ENCODE data around the gene HOATZ. TPM values are rescaled to one million over a fixed set of nuclear protein-coding genes. Genes with fewer than 3 reads are reported as not detected.

HOATZ gene
- total RNA-seq, 3 donors from 2014 or later, result not detected

DNA sequence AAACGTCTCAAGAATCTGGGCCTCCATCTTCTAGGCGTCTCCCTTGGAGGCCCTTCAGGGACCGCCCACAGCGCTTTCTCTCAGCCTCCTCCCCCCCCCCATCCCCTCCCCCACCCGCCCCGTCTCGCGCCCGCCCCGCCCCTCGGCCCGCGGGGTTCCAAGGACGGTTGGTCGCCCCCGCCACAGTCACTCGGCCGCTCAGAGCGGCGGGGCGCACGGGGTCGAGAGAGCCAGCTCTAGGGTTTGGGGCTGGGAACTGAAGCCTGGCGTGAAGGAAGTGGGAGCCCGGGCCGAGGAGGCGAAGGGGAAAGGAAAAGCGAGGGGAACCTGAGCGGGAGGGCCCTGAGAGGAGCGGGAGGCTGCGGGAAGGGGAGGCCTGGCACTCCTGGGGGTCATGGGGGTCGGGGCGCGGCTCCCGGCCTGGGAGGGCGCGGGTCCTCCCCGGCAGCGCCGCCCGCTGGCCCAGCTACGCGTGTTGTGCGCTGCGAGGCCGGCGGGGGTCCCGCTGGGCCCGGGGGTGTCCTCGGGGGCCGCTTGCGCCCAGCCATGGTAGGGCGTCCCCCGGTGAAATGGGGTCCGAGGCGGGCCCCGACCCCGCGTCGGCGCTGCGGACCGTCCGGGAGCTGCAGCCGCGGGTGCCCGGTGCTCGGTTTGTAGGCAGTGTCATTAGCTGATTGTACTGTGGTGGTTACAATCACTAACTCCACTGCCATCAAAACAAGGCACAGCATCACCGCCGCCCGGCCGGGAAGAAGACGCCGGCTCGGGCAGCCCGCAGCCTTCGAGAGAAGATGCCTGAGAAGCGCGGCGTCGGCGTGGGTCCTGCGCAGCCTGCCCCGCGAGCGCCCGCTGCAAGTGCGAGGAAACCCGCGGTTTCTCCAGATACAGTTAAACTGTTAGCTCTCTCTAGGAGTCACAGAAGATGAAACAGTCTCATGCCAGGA lies 2.0 kb upstream of the HOATZ start, which contains the start of gene BTG4:
Gene BTG4, minus strand, starts transcription at position 91 of the 944 bp plus-strand sequence. CDS start 13,610 bp downstream, outside the sequence.
- Histone ChIP-seq H3K4me1 (ENCODE audit: low read depth) (peaks cover 6% of the 10 kb centered on the region), H3K4me3 (no peak within 1 kb of the TSS), H3K36me3 (ENCODE audit: low read depth) (no peaks in the 10 kb centered on the region), H3K9me3 (no peaks in the 10 kb centered on the region)
- TF ChIP-seq, protein P1, sequence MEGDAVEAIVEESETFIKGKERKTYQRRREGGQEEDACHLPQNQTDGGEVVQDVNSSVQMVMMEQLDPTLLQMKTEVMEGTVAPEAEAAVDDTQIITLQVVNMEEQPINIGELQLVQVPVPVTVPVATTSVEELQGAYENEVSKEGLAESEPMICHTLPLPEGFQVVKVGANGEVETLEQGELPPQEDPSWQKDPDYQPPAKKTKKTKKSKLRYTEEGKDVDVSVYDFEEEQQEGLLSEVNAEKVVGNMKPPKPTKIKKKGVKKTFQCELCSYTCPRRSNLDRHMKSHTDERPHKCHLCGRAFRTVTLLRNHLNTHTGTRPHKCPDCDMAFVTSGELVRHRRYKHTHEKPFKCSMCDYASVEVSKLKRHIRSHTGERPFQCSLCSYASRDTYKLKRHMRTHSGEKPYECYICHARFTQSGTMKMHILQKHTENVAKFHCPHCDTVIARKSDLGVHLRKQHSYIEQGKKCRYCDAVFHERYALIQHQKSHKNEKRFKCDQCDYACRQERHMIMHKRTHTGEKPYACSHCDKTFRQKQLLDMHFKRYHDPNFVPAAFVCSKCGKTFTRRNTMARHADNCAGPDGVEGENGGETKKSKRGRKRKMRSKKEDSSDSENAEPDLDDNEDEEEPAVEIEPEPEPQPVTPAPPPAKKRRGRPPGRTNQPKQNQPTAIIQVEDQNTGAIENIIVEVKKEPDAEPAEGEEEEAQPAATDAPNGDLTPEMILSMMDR (IDR thresholded peaks at IDR 0.05), result no peak
- DNase-seq (peak in 1 of 3 donors; percentile 24), ATAC-seq (peak; percentile 24)
- intact Hi-C loops (cut with DNase I, micrococcal nuclease), result no loop called here

DNA sequence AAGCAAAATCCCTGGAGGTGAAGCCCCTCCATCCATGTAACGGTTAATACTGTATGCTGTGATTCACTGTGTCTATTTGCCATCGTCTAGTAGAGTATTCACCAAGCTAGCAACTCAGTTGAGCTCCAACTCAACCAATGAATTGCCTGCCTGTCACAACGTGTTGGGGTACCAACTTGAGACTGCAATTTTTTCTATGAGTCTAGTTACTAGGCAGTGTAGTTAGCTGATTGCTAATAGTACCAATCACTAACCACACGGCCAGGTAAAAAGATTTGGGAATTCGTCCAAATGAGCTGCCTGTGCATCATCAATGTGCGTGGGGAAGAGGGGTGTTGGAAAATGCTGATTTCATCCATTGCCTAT lies 1.4 kb upstream of the HOATZ start:
- ATAC-seq (no peak), DNase-seq (no peak)
- Histone ChIP-seq H3K4me1 (ENCODE audit: low read depth) (peaks cover 6% of the 10 kb centered on the region), H3K9me3 (no peaks in the 10 kb centered on the region), H3K4me3 (no peak overlapping the region), H3K36me3 (ENCODE audit: low read depth) (no peaks in the 10 kb centered on the region)
- intact Hi-C loops (cut with DNase I, micrococcal nuclease), result no loop called here
- TF ChIP-seq, protein P1 (IDR thresholded peaks at IDR 0.05), result no peak

DNA sequence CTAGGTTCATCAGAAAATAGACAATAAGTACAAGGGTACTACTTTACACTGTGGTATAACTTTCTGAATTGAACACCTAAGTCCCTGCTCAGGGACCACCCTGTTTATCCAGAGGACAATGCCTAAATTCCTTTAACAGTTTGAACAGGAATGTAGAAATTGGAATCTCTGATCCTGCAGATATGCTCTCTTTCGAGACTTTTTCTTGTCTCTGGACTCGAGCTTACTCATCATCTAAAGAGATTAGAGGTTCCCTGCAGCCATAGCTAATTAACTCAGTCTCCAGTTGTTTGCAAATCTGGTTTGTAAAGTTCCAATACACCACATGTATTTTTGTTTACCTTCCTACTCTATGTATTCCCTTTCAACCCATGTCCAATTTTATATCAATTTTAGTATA lies 1.0 kb downstream of the HOATZ start:
- Histone ChIP-seq H3K4me3 (no peak overlapping the region), H3K4me1 (ENCODE audit: low read depth) (peaks cover 6% of the 10 kb centered on the region), H3K36me3 (ENCODE audit: low read depth) (no peaks in the 10 kb centered on the region), H3K9me3 (no peaks in the 10 kb centered on the region)
- no peak for ATAC-seq
- TF ChIP-seq, protein P1 (IDR thresholded peaks at IDR 0.05), result no peak
- no peak for DNase-seq
- intact Hi-C loops (cut with DNase I, micrococcal nuclease), result no loop called here

DNA sequence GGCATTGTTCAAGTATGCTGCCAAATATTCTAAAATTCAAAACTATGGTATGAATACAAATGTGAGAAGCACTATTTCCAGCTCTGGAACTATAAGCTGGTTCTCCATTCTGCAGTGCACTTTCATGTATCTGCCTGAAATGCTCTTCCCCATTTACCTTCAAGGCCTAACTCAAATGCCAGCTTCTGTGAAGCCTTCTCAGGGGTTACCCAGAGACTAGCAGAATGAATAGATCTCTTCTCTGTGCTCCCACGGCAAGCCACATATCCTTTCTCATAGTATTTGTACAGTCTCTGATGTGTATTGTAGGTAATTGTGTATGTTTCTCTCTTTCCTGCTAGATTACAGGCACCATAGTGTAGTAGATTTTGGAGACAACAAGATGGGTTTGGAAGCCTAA lies 4.1 kb downstream of the HOATZ start:
- no peaks in the 10 kb centered on the region for H3K9me3 ChIP-seq
- H3K4me3 ChIP-seq, result no peak overlapping the region
- no peaks in the 10 kb centered on the region for H3K4me1 ChIP-seq (ENCODE audit: low read depth)
- intact Hi-C loops (cut with DNase I, micrococcal nuclease), result no loop called here
- TF ChIP-seq, protein P1 (IDR thresholded peaks at IDR 0.05), result no peak
- H3K36me3 ChIP-seq (ENCODE audit: low read depth), result no peaks in the 10 kb centered on the region
- DNase-seq, result no peak
- no peak for ATAC-seq

DNA sequence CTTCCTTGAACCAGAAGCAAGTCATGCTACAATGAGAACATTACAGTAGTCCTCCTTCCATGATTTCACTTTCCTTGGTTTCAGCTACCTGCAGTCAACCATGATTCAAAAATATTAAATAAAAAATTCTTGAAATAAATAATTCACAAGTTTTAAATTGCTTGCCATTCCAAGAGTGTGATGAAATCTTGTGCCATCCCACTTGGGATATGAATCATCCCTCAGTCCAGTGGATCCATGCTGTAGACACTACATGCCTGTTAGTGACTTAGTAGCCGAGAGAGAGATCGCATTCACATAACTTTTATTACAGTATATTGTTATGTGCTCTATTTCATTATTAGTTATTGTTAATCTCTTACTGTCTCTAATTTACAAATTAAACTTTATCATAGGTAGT lies 6.0 kb downstream of the HOATZ start:
- no peaks in the 10 kb centered on the region for H3K4me1 ChIP-seq (ENCODE audit: low read depth)
- intact Hi-C loops (cut with DNase I, micrococcal nuclease), result no loop called here
- no peak overlapping the region for H3K4me3 ChIP-seq
- DNase-seq (no peak), ATAC-seq (no peak)
- H3K36me3 ChIP-seq (ENCODE audit: low read depth), result no peaks in the 10 kb centered on the region
- TF ChIP-seq, protein P1 (IDR thresholded peaks at IDR 0.05), result no peak
- no peaks in the 10 kb centered on the region for H3K9me3 ChIP-seq

Data from mucosa of descending colon (tissue), 3 donors.